GM10248 (cell line): Measurements from ENCODE around the gene SDR39U1.

ENCODE experiments used
- CTCF ChIA-PET: fragments of 300-600 bp; sonication (Branson Sonifier 250); formaldehyde crosslinking; extraction: SDS; loops from one replicate; lab custom pipeline; 2021; ENCODE audit warnings: antibody characterized with exemption; lab: Yijun Ruan, JAX
- POLR2A ChIA-PET: fragments of 350-650 bp; sonication (Branson Sonifier 250); formaldehyde crosslinking; extraction: SDS; loops from one replicate; lab custom pipeline; 2020; ENCODE audit warnings: antibody characterized with exemption; lab: Yijun Ruan, JAX
- DNase-seq: peaks from one replicate; pipeline ENCODE4 v3.0.0; 2012; ENCODE audit errors: extremely low spot score
- CTCF ChIP-seq: IDR thresholded peaks from 2 replicates; pipeline ENCODE4 v1.5.1; 2012; ENCODE audit warnings: mild to moderate bottlenecking, low read depth; ENCODE audit errors: extremely low read depth, missing control alignments, control extremely low read depth

Gene SDR39U1

GRCh38 chr14:24404814-24405213, 37.8 kb downstream of the SDR39U1 start:
- ChIA-PET CTCF (interaction anchor here (0.8 to 1.4 kb wide), 4 partner anchors 8 to 71 kb away, joined by 3 to 7 read pairs (median 4); no protein-coding TSS in a partner anchor), POLR2A (no interaction called here)
- TF ChIP-seq CTCF: no peak

DNA sequence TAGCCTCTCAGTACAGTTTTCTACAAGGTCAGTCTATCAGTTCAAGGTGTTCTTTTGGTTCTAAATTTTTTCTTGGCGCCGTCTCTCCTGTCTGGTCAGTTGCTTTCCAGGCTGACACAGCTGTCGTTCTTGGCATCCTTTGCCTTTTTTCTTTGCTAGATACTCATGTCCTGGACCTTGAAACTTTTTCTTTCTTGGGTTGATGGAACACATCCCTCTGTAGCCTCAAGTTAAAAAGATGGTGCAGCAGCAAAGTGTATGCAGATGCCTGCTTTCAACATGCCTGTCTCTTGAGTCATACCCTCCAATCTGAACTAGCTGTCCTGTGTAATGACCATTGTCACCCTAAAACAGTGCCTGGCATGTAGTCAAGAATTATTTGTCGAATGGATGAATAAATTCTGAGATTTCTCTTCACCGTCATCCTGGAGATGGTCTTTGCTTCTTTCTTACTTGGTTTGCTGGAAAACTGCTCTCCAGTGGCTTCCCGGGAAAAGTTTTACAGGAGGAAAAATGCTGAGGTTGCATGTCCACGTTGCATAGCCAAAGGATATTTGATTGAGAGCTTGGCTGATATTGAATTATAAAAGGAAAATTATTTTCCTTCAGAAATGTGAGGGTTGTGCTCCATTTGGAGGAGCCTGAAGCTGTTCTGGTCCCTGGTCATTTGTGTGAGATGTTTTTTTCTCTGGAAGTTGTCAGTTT, 39.1 kb downstream of the SDR39U1 start:
- TF ChIP-seq CTCF: no peak
- CTCF ChIA-PET: interaction anchor here (1.0 to 2.3 kb wide), 4 partner anchors 7 to 69 kb away, joined by 3 to 9 read pairs (median 4); partner anchors contain the start of gene ADCY4
- POLR2A ChIA-PET: no interaction called here
- DNase-seq: no peak

More at GRCh38 chr14:24404814-24405213, 37.8 kb downstream of the SDR39U1 start:
- no peak for DNase-seq

DNA sequence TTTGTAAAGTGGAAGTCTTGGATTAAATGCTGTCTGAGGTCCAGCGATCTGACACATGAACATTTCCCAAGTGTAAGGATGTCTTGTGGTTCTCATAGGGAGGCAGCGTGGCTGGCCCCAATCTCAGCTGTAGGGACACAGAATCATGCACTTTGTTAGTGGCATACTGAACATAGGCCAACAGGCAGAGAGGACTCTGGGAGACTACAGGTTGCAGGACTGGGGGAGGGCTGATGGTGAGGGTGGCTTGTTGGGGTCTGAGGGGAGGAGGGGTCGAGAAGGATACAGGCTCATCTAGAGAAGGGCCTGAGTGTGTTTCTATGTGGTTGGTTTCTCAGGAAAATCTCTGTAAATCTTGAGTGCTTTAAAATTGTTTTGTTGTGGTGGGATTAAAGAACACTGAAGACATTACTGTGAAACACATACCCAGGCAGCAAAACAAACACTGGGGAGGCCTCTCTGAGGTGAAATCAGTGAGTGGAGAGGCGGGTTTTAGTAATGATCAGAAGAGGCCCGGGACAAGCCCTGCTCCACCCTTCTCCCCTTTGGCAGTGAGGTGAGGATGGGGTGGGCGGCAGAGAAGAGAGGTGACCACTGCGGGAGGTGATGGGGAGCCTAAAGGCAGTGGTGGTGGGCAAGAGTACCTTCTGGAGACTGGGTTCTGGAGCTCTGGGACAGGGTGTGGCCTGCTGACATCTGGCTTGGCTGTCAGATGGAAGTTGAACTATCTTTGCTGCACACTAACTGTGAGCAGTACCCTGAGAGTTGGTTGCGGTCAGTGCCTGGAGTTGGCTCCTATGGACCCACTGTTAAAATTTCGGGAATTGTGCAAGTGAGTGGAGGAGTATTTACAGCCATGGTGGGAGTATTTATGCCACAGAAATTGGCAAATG, 40.5 kb downstream of the SDR39U1 start:
- DNase-seq: no peak
- no peak for TF ChIP-seq CTCF
- ChIA-PET CTCF (interaction anchor here (1.0 to 2.3 kb wide), 3 partner anchors 9 to 68 kb away, joined by 3 to 9 read pairs (median 3); partner anchors contain the start of gene ADCY4), POLR2A (interaction anchor here (0.5 kb wide), 1 partner anchor 68 kb away, joined by 5 read pairs; no protein-coding TSS in a partner anchor)

GRCh38 chr14:24399999-24400718, 42.4 kb downstream of the SDR39U1 start:
- ChIA-PET CTCF (interaction anchor here (1.1 to 1.6 kb wide), 3 partner anchors 11 to 71 kb away, joined by 3 to 4 read pairs (median 3); no protein-coding TSS in a partner anchor), POLR2A (no interaction called here)
- no peak for TF ChIP-seq CTCF
- no peak for DNase-seq

DNA sequence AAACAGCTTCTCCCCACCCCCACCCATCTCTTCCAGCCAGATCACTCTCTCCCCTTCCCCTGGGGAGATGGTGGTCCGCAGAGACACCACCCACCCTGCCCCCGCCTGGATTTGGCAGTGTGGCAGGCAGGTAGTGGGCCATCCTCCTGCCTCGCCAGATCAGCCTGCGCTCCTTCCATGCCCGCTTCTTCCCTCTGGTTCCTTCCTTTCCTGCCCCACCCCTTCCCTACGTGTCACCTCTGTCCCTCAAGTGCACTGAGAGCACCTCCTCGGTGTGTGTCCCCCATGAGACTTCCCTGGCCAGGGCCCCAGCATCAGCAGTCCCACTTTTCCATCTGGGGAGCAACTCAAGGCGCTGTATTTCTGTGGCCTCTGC, 43.1 kb downstream of the SDR39U1 start:
- ChIA-PET POLR2A (no interaction called here), CTCF (interaction anchor here (1.2 to 1.6 kb wide), 2 partner anchors 20 to 70 kb away, joined by 3 to 4 read pairs; no protein-coding TSS in a partner anchor)
- no peak for DNase-seq
- TF ChIP-seq CTCF: no peak
